Erythroblast (primary cell): ENCODE data around the gene TEX14.

Source experiments
- GATA1 ChIP-seq: IDR thresholded peaks from 2 replicates; pipeline ENCODE4 v1.6.1; 2011; ENCODE audit warnings: low read depth, mild to moderate bottlenecking, control low read depth, low read length, moderate library complexity
- POLR2A ChIP-seq: IDR thresholded peaks from 2 replicates; pipeline ENCODE4 v1.6.1; 2011; ENCODE audit warnings: mild to moderate bottlenecking, low read length

- TF ChIP-seq POLR2A, result no peak
- TF ChIP-seq GATA1, result no peak
Observed at GRCh38 chr17:58699771-58700170, 7.9 kb upstream of the TEX14 start.
